GM06990 (cell line): Measurements from ENCODE around the gene CD207.
A peak's percentile ranks its signal among the peaks of the same experiment; 100 is the strongest.

Experiments
- DNase-seq: peaks from one replicate; pipeline ENCODE4 v3.0.0-alpha.2; 2011; ENCODE audit not compliant: insufficient read length; ENCODE audit errors: extremely low read depth
- H3K27me3 ChIP-seq: replicated peaks from 2 replicates; pipeline ENCODE4 v1.6.0; 2011; ENCODE audit warnings: low read length; ENCODE audit not compliant: control insufficient read depth, insufficient read depth
- H3K36me3 ChIP-seq: 2 replicates; pipeline ENCODE4 v1.5.1; 2011; ENCODE audit warnings: low read length; ENCODE audit not compliant: control insufficient read depth, insufficient read depth
- H3K4me3 ChIP-seq: replicated peaks from 2 replicates; pipeline ENCODE4 v1.5.1; 2011; ENCODE audit warnings: low read depth, mild to moderate bottlenecking, control low read depth, low read length
- CTCF ChIP-seq: IDR thresholded peaks from 2 replicates; pipeline ENCODE4 v1.5.1; 2011; ENCODE audit warnings: low read length, control low read depth, mild to moderate bottlenecking, inconsistent platforms; ENCODE audit not compliant: insufficient read depth, poor library complexity, severe bottlenecking

CD207 gene

GRCh38 chr2:70851704-70852103, 16.1 kb upstream of the CD207 start:
- Histone ChIP-seq H3K4me3 (no peak overlapping the region), H3K36me3 (no peaks in the 10 kb centered on the region), H3K27me3 (no peaks in the 10 kb centered on the region)
- peak; percentile 44 for DNase-seq
- TF ChIP-seq CTCF = no peak

GRCh38 chr2:70850925-70851324, 15.3 kb upstream of the CD207 start:
- no peaks in the 10 kb centered on the region for H3K36me3 ChIP-seq
- no peak overlapping the region for H3K4me3 ChIP-seq
- no peak for TF ChIP-seq CTCF
- no peak for DNase-seq
- no peaks in the 10 kb centered on the region for H3K27me3 ChIP-seq

GRCh38 chr2:70842401-70842800, 6.8 kb upstream of the CD207 start:
- DNase-seq = no peak
- H3K4me3 ChIP-seq = no peak overlapping the region
- no peak for TF ChIP-seq CTCF
- H3K36me3 ChIP-seq = no peaks in the 10 kb centered on the region
- H3K27me3 ChIP-seq = no peaks in the 10 kb centered on the region

- no peak for DNase-seq
- Histone ChIP-seq H3K4me3 (no peak overlapping the region), H3K27me3 (no peaks in the 10 kb centered on the region; the same call in 1 of the 2 replicates), H3K36me3 (no peaks in the 10 kb centered on the region)
- TF ChIP-seq CTCF = no peak
These were observed 2.6 kb upstream of the CD207 start for GRCh38 chr2:70837980-70838925.

GRCh38 chr2:70834881-70835280, 735 bp downstream of the CD207 start:
- Histone ChIP-seq H3K36me3 (no peaks in the 10 kb centered on the region), H3K4me3 (no peak overlapping the region), H3K27me3 (peaks cover 2% of the 10 kb centered on the region; the same call in 1 of the 2 replicates)
- TF ChIP-seq CTCF = no peak
- no peak for DNase-seq
